Measurements from ENCODE around the gene PPP2R2B. TPM values are rescaled to one million over a fixed set of nuclear protein-coding genes. Genes with fewer than 3 reads are reported as not detected.
A peak's percentile ranks its signal among the peaks of the same experiment; 100 is the strongest.

The PPP2R2B gene
- polyA plus RNA-seq, 1 donor, result 1.2 TPM

- DNase-seq, result no peak
Observed at GRCh38 chr5:146884066-146884626, 5.6 kb upstream of the PPP2R2B start.

GRCh38 chr5:146883511-146883910 is 5.0 kb upstream of the PPP2R2B start:
- DNase-seq, result no peak

GRCh38 chr5:146880966-146881365 is 2.4 kb upstream of the PPP2R2B start:
- no peak for DNase-seq

- peak; percentile 15 for DNase-seq
Observed at GRCh38 chr5:146877783-146878475, 628 bp downstream of the PPP2R2B start.

- DNase-seq, result no peak
Observed at GRCh38 chr5:146877178-146877681, 1.3 kb downstream of the PPP2R2B start.

- DNase-seq, result no peak
Observed at GRCh38 chr5:146873186-146873917, 5.2 kb downstream of the PPP2R2B start.

- no peak for DNase-seq
Observed at GRCh38 chr5:146872188-146872587, 6.4 kb downstream of the PPP2R2B start.

GRCh38 chr5:146867996-146868708 is 10.4 kb downstream of the PPP2R2B start:
- no peak for DNase-seq

- no peak for DNase-seq
Observed at GRCh38 chr5:146866263-146866662, 12.3 kb downstream of the PPP2R2B start.

GRCh38 chr5:146862641-146863040 is 15.9 kb downstream of the PPP2R2B start:
- DNase-seq, result no peak

- DNase-seq, result no peak
Observed at GRCh38 chr5:146860213-146860893, 18.2 kb downstream of the PPP2R2B start.

GRCh38 chr5:146852089-146852488 is 26.5 kb downstream of the PPP2R2B start:
- no peak for DNase-seq

GRCh38 chr5:146851133-146851532 is 27.4 kb downstream of the PPP2R2B start:
- DNase-seq, result no peak

GRCh38 chr5:146849694-146850303 is 28.8 kb downstream of the PPP2R2B start:
- DNase-seq, result no peak

- no peak for DNase-seq
Observed at GRCh38 chr5:146848133-146848532, 30.4 kb downstream of the PPP2R2B start.

GRCh38 chr5:146840016-146840415 is 38.5 kb downstream of the PPP2R2B start:
- DNase-seq, result no peak

GRCh38 chr5:146836226-146836842 is 42.2 kb downstream of the PPP2R2B start:
- DNase-seq, result no peak

GRCh38 chr5:146832985-146833732 is 45.4 kb downstream of the PPP2R2B start:
- no peak for DNase-seq

- DNase-seq, result no peak
Observed at GRCh38 chr5:146828385-146828784, 50.2 kb downstream of the PPP2R2B start.

GRCh38 chr5:146827901-146828300 is 50.7 kb downstream of the PPP2R2B start:
- DNase-seq, result no peak

GRCh38 chr5:146825033-146825432 is 53.5 kb downstream of the PPP2R2B start:
- DNase-seq, result peak; percentile 33

All from hindlimb muscle (tissue), 1 donor.